Fibroblast of peridontal ligament (primary cell): Measurements from ENCODE around the gene SEPTIN2.
"Not testable (repeated sequence)": the region's sequence is repeated elsewhere in the genome, so short reads cannot be mapped to it uniquely, and the experiment has no call there.

Experiments
- DNase-seq: peaks from one replicate; pipeline ENCODE4 v3.0.0-alpha.2; 2010; ENCODE audit errors: extremely low read depth

SEPTIN2 gene

DNA sequence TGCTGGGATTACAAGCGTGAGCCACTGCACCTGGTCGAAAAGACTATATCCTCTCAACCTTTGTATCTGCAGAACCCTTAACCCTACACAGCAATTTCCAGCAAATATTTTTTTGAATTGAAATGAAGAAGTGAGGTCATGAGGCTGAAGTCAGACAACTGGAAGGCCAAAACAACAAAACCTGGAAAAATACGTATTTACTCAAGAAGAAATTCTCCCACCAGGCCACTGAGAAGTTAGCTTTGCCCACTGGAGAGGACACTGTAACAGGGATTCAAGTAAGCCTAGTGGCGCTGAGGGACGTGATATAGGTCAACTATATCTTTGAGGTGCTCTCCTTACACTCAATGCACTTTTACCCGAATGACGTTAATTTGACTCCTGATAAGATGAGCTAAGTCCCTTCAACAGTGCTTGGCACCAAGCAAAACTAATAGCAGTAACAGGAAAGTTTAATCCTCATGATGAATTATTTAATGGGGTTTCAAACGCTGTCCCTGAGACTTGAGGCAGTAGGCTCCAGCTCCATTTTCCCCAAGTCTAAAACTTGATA lies 2.1 kb upstream of the SEPTIN2 start:
- DNase-seq, result no peak

DNA sequence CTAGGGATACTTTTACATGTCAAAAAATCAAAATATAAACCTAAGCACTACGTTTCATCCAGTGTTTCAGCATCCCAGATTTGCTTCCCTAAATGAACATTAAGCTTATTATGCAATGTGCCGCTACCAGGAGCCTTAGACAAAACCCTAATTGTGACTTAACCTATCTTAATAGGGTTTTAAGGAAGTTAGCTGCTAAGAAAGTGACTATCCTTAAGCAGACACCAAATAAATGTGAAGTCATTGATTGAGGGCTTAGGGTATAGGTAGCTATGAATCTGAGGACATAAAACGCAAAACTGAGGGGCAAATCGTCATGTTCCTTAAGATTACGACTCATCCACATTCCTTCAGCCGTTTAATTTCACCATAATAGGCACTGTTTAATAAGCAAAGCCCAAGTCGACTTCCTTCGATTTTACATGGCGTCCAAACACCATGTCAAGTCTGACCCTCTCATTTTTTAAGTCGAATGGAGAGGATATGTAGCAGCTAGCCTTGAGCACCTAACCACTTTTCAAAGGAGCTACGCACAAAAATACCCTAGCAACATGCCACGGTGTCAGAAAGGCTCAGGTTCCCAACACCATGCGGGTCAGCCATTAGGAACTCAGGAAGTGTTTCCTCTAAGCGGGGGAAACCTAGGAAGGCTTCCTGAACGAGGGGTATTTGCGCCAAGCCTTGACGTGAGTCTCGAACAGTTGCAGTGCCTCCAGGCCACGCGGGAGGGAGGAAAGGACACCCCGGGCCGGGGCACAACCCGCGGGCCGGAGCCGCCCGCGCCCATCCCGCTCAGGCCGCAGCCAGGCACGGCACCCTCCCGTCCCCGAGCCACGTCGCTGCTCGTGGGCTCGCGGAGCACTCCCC lies 1.3 kb upstream of the SEPTIN2 start:
- peak; percentile 67 for DNase-seq

DNA sequence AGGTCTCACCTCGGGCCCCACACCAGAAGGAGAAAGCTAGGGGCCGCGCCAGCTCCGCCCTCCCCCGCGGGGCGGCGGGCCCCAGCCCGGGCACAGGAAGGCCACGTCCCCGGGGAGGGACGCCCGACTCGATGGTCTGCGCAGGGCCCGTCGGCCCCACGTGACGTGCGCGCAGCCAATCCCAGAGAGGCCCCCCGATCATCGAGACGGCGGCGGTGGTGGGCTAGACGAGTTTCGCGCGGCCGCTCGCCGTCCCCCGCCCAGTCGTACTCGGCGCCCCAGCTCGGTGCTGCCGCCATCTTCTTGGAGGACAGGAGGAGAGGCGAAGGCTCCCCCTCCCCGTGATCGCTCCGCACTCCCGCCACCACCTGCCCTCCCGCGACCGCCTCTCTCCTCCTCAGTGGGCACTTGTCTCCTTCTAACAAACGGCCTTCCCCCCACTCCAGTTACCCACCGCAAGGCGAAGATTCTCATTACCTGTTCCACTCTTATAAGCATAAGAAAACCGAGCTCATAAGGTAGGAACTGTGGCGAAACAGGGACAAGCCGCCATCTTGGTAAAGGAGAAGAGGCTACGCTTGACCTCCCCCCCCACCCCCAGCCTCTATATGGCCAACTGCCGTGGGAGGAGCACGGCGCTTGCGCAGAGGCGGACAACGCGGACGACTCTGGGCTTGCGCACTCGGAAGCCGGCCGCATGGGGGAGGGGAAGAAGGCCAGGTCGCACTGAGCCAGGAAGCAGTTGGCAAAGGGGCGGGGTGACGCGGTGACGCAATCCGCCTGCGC lies 439 bp upstream of the SEPTIN2 start, which contains the start of gene HDLBP:
Gene HDLBP, minus strand, starts transcription at position 580 of the 786 bp plus-strand sequence. CDS start 48,803 bp downstream, outside the sequence.
- DNase-seq, result peak; percentile 99

DNA sequence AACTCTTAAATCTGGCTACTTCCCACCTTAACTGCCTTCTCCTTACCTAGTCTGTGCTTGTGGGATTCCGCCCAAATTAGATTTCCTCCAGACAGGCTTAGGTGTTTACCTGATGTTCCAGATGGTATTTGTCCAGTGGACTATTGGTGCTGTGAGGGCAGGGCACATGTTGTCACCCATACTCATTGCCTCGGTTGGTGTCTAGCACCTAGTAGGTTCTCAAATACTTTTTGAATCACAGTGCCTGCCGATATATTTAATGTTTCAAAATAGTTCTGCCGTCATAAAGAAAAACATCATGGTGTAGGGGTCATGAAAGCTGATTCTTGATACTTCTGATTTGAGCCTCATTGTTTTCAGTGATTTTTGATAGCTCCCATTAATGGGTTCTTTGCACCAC lies 1.1 kb downstream of the SEPTIN2 start:
- DNase-seq, result no peak

DNA sequence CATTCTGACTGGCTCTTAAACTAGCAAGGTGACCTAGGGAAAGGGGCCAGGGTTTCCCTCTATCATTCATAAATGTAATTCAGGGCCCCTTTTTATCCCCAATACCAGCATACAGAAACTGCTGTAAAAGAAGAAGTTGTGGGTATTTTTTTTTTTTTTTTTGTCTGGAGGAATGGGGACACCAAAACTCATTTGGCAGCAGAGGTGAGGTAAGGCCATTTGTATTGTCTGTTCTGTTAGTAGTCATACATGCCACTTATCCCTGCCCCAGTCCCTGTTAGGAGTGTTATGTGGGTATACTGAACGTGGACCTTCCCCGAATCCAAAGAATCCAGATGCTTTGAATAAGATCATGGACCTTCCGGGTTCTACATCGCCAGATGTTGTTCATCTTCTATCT lies 1.7 kb downstream of the SEPTIN2 start:
- no peak for DNase-seq

DNA sequence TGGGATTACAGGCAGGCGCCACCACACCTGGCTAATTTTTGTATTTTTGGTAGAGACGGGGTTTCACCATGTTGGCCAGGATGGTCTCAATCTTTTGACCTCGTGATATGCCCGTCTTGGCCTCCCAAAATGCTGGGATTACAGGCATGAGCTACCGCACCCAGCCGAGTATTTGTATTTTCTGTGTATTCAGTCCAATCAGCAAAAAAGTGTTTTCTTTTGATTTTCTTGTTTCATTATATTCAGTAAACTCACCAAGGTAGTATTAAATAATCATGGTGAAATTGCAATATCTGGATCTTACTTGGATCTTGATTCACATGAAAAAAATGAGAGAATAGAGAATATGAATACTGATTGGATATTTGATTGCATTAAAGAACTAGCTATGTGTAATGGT lies 3.1 kb downstream of the SEPTIN2 start:
- not testable (repeated sequence) for DNase-seq

DNA sequence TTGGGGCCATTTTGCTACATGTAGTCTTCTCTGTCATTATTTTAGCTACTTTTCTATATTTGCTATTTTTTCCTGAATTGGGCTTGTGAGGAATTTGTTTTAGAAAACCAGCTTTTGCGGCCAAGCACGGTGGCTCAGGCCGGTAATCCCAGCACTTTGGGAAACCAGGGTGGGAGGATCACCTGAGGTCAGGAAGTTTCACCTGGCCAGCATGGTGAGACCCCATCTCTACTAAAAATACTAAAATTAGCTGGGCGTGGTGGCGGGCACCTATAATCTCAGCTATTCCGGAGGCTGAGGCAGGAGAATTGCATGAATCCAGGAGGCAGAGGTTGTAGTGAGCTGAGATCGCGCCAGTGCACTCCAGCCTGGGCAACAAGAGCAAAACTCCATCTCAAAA lies 4.7 kb downstream of the SEPTIN2 start:
- no peak for DNase-seq

DNA sequence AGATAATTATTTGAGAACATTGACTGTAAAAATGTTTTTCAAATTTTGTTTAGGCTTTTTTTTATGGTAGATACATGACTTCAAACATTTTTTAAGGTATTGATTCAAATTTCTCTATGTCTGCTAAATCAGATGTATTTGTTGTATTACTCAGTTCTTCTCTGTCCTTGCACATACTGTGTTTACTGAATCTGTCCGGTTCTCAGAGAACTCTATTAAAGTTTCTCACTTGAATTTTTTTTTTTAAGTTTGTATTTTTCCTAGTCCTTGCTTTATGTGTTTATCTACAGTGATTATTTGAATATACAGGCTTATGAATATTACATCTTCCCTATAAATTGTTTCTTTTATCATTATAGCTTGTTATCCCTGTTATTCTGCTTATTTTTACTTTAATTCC lies 5.3 kb downstream of the SEPTIN2 start:
- no peak for DNase-seq

DNA sequence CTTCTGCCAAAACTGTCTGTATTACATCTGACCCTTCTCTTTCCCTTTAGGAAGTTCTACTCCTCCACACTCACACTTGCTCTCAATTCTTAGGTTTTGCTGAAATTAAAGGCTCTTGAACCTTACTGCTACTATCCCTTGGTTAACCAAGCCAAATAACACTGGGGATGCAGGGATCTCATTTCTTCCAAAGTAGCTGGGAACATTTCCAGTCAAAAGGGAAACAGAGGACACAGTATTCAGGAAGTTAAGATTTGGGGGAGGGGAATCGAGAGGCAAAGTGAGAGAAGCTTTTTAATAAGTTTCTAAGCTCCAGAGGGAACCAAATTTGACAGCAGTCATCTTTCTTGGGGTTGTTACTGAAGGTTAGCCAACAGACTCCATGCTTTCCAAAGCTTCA lies 6.2 kb downstream of the SEPTIN2 start:
- no peak for DNase-seq

DNA sequence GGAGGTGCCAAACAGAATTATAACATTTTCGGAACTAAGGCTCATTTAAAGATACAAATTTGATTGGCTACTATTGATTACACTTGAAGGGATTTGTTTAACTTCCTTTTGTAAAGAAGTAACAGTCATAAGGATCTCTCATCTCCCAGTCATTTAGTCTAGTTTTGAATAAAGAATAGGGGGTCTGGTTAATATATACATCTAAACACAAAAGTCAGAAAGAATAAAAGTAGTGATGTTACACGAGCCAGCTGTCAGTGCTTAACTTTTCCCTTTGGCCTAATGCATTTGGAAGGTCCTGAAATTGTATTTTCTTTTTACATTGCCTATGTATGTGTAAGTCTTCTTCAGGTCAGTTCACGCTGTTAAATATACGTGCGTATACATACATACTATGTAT lies 8.1 kb downstream of the SEPTIN2 start:
- no peak for DNase-seq

DNA sequence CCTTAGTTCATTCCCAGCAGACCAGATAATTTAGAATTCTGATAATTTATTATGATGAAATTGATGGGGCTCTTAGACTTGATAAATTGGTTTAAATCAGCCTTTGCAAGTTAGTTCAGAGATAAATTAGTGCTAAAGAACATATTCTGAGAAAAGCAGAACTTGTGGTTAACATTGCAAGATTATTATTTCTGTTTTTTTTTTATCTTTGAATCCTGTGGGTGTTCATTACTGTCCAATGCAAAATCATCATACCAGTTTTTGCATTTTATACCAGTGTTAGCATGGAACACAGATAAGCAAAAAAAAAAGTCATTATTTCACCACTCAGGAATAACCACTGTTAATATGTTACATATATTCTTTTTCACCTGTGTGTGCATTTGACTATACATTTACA lies 9.1 kb downstream of the SEPTIN2 start:
- no peak for DNase-seq

DNA sequence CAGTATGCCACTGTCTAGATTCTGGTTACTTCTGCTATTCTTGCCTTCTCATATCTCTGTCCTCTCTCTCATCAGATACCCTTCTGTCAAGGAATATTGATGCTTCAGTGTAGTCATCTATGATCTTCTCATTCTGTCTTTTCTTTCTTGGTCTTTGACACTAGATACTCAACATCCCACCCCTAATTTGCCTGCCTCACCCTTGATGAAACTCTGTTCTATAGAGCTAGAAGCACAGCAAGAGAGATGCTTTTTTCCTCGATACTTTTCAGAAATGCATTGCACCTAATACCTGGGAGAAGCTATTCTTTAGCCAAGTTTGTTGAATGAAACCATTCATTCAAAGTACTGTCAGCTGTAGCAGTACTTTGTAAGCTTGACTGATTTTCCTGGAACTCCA lies 9.5 kb downstream of the SEPTIN2 start:
- DNase-seq, result no peak

DNA sequence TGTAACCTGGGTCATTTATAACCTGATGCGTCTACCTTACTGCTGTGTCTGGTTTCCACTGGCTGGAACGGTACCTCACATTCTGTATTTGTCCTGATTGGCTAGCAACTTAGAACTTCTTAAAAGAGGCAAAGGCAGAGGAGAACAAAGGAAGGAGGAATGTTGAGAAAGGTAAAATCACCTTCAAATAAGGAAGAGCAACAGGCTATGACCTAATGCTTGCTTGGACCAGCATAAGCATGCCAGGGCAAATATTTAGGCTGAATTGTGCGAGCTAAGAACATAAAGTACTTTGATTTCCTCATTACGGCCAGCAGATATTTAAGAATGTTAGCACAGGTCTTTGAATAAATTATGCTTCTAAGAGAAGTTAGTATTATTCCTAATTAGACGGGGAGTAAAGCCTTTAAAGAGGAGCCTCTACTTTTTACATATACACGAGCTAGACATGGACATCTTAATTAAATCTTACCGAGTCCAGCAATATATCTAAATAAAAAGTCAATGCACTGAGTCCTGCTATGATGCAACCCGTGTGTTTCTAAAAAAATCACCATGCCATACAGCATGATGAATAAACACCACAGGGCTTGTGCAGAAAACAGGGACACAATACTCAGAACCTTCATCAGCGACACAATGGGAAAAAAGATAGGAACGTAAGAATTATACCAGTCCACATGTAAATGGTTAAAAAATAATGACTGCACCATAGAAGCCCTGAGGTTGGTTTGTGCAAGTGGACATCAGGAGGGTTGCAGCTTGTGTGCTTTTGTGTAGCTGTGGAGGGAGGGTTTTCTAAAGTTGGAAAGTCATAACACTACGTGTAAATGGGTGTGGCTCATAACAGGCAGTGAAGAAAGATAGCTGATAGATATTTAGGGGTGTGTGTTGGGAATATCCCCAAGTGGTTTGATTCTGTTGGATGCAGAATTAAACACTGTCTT lies 14.2 kb downstream of the SEPTIN2 start:
- DNase-seq, result no peak

DNA sequence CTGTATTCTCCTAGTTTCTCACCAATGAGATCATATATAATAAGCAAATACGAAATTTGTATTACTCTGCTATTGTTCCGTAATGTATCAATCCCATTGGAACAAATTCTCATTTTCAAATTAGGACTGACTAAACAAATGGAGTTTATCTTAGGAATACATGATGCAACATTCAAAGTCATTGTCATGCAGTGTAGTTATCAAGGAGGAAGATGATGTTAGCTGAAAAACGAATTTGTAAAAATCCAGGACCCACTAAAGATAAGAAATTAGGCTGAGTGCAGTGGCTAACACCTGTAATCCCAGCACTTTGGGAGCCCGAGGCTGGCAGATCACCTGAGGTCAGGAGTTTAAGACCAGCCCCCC lies 14.9 kb downstream of the SEPTIN2 start:
- DNase-seq, result no peak

DNA sequence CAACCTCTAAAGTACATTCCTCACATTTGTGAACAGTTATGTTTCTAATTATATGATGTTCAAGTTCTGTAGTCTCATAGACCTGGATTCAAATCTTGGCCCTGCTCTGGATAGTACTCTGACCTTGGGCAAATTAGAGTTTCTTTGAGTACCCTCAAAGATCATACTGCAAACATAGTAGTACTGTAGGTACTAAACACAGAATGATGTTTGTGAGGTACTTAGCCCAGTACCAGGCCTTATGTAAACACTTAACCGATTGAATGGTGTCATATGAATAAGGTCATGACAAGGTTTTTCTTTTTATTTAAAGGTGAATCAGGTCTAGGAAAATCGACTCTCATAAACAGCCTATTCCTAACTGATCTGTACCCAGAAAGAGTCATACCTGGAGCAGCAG lies 19.1 kb downstream of the SEPTIN2 start:
- no peak for DNase-seq

DNA sequence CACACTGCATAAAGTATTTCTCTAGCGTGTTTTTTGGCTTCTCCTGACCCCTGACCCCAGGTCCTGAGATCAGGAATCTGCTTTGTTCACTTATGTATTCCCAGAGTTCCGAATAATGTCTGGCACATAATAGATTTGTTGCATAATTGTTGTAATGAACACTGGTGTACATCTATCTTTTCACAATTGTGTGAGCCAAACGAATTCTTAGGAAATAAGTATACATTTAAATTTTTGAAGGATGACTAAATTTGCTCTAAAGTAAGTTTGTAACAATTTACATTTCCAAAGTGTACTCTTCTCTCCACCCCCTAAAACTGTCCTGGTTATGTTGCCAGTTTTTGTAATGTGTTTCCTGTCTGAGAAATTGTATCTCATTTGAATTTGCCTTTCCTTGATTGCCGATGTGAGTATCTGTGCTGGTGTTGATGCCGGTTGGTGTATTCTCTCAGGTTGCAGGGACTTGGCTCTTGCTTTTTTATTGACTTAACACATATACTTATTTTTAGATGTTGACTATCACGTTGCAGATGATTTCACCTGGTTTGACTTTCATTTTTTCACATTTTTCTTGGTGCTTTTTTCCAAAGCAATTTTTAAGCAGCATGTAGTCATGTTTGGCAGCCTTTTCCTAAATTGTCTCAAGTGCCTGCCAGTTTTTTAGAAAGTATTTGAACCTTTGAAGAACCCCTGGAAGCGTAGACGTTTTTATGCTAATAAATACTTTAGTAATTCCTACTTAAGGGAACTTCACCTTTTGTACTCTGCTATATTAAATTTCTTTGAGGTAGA lies 24.3 kb downstream of the SEPTIN2 start:
- peak; percentile 39 for DNase-seq

DNA sequence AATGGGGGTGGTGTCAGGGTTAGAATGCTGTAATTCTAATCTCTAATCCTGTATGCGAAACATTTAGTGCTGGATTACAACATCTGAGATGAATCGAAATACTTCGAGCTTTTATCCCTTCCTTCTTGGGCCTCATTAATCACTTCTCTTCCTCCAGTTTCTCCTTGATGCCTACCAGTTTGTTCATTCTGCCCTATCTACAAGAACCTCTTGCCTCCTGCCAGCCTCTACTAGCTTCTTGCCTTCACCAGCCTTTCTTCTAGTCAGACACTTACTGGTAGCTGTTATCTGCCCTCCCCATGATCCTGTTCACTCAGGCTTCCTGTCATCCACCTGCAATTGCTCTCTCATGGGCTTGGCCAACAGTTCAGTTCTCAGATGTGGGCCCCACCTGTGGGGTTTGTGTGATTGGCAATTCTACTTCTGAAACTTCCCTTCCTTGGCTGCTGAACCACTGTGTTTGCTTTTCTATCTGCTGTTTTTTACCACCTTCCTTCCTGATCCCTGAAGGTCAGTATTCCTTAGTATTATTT lies 25.0 kb downstream of the SEPTIN2 start:
- DNase-seq, result no peak

DNA sequence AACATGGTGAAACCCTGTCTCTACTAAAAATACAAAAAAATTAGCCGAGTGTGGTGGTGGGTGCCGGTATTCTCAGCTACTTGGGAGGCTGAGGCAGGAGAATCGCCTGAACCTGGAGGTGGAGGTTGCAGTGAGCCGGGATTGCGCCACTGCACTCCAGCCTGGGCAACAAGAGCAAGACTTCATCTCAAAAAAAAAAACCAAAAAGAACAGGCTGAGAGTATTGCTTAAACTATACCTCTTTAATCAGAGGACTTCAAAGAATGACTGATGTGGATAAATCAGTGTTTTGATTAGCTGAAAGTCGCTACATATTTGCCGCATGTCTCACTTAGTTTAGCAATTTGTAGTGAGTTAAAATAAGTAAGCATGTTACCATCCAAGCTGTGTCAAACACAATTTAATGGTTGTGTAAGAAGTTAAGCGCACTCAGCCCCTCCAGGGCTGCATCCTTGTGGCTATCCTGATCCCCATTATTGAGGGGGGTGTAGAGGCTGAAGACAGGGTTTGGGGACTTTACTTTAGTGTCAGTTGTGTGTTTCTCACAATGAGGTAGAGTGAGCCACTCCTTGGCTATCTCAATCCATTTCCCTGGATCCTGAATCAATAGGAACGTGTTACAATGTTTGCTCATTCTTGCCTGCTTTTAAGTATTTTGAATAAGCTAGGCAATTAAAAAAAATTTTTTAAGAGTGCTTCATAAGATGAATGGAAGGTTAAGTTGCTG lies 29.4 kb downstream of the SEPTIN2 start:
- DNase-seq, result peak; percentile 49

DNA sequence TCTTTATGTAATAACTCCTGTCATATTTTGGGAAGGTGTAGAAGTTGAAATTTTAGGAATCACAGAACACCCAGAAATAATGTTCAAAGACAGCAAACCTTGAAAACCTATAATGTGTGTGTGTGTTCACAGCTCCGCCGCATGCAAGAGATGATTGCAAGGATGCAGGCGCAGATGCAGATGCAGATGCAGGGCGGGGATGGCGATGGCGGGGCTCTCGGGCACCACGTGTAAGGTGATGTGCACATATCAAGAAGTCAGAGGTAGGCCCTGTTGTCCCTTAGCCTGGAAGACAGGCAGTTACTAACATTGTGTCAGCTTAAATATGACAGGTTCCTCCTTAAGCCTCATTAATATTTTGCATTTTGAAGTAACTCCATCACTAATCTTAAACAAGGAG lies 34.2 kb downstream of the SEPTIN2 start:
- no peak for DNase-seq

DNA sequence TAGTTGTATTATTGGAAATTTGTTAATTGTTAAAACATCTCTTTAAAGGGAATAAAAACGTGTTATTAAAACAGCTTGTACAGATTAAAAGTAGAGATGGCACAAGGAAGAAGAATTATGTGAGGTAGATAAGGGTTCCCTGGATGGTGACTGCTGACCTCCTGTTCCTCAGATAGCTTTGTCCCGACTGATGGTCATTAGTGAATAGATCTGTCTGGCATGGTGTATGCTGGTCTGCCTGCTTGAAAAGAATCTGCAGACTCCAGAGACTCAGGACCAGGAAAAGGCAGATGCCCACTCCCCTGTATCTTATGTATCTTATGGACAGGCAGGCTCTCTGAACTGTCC lies 34.8 kb downstream of the SEPTIN2 start:
- no peak for DNase-seq
